Neutrophil (primary cell): ENCODE data around the gene BNIP2.
"Not testable (repeated sequence)": the region's sequence is repeated elsewhere in the genome, so short reads cannot be mapped to it uniquely, and the experiment has no call there.

Source experiments
- H3K27ac ChIP-seq: fragments of 200-600 bp; sonication (generic); 2 replicates; pipeline ENCODE4 v1.5.1; 2016; ENCODE audit warnings: mild to moderate bottlenecking, moderate library complexity
- H3K27me3 ChIP-seq: fragments of 200-600 bp; sonication (generic); 2 replicates; pipeline ENCODE4 v1.6.0; 2016; ENCODE audit warnings: mild to moderate bottlenecking
- H3K36me3 ChIP-seq: fragments of 200-600 bp; sonication (generic); 2 replicates; pipeline ENCODE4 v1.5.1; 2017
- H3K4me1 ChIP-seq, 2 experiments: fragments of 200-600 bp in 1 of 2; sonication (generic) in 1 of 2; 1 replicate in 1 of 2; 2 replicates in 1 of 2; pipeline versions ENCODE4 v1.5.1 to v1.6.1; 2013 to 2016; ENCODE audit warnings: low read depth in 1 of 2, low read length in 1 of 2, mild to moderate bottlenecking in 1 of 2, moderate library complexity in 1 of 2; ENCODE audit not compliant: control insufficient read depth in 1 of 2, insufficient read depth in 1 of 2
- H3K4me3 ChIP-seq, 2 experiments: fragments of 200-600 bp in 1 of 2; sonication (generic) in 1 of 2; 1 replicate in 1 of 2; 2 replicates in 1 of 2; pipeline ENCODE4 v1.5.1; 2013 to 2016; ENCODE audit warnings: low read depth in 1 of 2, low read length in 1 of 2, mild to moderate bottlenecking in 1 of 2, moderate library complexity in 1 of 2
- H3K9me3 ChIP-seq: fragments of 200-600 bp; sonication (generic); 2 replicates; pipeline ENCODE4 v1.5.1; 2016
- CTCF ChIP-seq: fragments of 200-600 bp; sonication (generic); IDR thresholded peaks from 2 replicates; pipeline ENCODE4 v1.5.1; 2016; ENCODE audit warnings: antibody characterized with exemption

Gene BNIP2

GRCh38 chr15:59707619-59708018, 18.5 kb upstream of the BNIP2 start:
- no peak overlapping the region for H3K4me3 ChIP-seq
- no peaks in the 10 kb centered on the region for H3K4me1 ChIP-seq
- no peaks in the 10 kb centered on the region for H3K36me3 ChIP-seq
- no peaks in the 10 kb centered on the region for H3K9me3 ChIP-seq
- H3K27me3 ChIP-seq: peaks cover 3% of the 10 kb centered on the region
- H3K27ac ChIP-seq: no peak overlapping the region
- TF ChIP-seq CTCF: no peak

- TF ChIP-seq CTCF: no peak
- no peak overlapping the region for H3K27ac ChIP-seq
- no peak overlapping the region for H3K4me3 ChIP-seq
- H3K27me3 ChIP-seq: peaks cover 3% of the 10 kb centered on the region
- no peaks in the 10 kb centered on the region for H3K36me3 ChIP-seq
- no peaks in the 10 kb centered on the region for H3K9me3 ChIP-seq
- H3K4me1 ChIP-seq: no peaks in the 10 kb centered on the region
Observed at GRCh38 chr15:59703979-59704796, 15.1 kb upstream of the BNIP2 start.

GRCh38 chr15:59702351-59702750, 13.2 kb upstream of the BNIP2 start:
- Histone ChIP-seq H3K27me3 (peaks cover 3% of the 10 kb centered on the region), H3K4me3 (no peak overlapping the region), H3K36me3 (no peaks in the 10 kb centered on the region), H3K27ac (no peak overlapping the region), H3K9me3 (no peaks in the 10 kb centered on the region), H3K4me1 (no peaks in the 10 kb centered on the region)
- TF ChIP-seq CTCF: no peak

- no peak overlapping the region for H3K4me3 ChIP-seq
- no peaks in the 10 kb centered on the region for H3K4me1 ChIP-seq
- H3K36me3 ChIP-seq: no peaks in the 10 kb centered on the region
- no peak for TF ChIP-seq CTCF
- H3K27me3 ChIP-seq: peaks cover 3% of the 10 kb centered on the region
- H3K27ac ChIP-seq: no peak overlapping the region
- H3K9me3 ChIP-seq: no peaks in the 10 kb centered on the region
Observed at GRCh38 chr15:59701880-59702279, 12.8 kb upstream of the BNIP2 start.

GRCh38 chr15:59699810-59700431, 10.8 kb upstream of the BNIP2 start:
- H3K36me3 ChIP-seq: no peaks in the 10 kb centered on the region
- H3K9me3 ChIP-seq: no peaks in the 10 kb centered on the region
- no peak overlapping the region for H3K27ac ChIP-seq
- H3K27me3 ChIP-seq: peaks cover 3% of the 10 kb centered on the region
- TF ChIP-seq CTCF: no peak
- H3K4me1 ChIP-seq: no peaks in the 10 kb centered on the region
- no peak overlapping the region for H3K4me3 ChIP-seq

GRCh38 chr15:59698065-59698464, 8.9 kb upstream of the BNIP2 start:
- H3K4me3 ChIP-seq, H3K4me1 ChIP-seq, H3K9me3 ChIP-seq, H3K27me3 ChIP-seq, H3K36me3 ChIP-seq, H3K27ac ChIP-seq: not testable (repeated sequence)
